Left hindlimb (tissue), 1 donor: ENCODE measurements around the gene PPFIBP2.

Source experiments
- DNase-seq: peaks from one replicate; pipeline ENCODE4 v3.0.0-alpha.2; 2018

Gene PPFIBP2

DNA sequence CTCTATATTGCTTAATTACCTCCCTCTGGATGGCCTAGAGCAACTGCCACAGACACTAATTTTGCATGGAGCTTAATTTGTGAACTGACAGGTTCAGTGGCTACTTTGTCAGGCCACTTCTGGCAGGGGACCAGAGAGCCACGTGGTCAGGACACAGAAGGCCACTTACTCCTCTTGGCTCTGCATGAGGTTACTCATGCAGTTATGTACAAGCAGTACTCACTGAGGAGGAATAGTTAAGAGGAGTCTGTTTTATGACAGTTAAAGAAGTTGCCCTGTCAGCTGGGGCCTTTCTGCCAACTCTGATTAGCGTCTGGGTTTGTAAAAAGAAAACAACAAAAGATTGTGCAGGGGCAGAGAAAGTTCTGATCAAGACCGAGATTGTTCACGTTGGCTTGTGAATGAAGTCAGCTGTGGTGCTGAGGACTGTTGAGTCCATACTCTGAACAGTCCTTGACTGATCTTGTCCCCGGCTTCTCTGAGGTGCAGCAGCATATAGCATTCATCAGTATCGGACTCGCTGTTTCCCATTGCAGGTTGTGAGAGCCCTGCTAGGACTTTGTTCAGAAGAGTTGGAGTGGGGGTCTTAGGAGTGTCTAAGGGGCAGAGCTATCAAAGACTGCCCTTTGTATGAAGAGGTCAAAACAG, 41.4 kb downstream of the PPFIBP2 start:
- DNase-seq: no peak

DNA sequence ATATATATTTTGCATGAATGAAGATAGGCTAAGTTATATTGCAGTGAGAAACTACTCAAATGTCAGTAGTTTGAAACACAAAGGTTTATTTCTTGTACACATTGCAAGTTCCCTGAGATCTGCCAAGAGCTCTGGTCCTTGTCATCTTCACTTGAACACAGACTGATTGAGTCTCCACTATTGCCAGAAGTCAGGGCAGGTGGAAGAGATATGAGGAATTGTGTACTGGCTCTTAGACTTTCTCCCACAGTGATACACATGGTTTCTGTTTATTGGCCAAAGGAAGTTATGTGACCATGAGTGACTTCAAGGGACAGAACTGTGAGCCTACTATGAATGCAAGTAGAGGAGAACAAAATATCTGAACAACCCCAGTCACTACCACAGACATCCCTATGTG, 44.2 kb downstream of the PPFIBP2 start:
- no peak for DNase-seq

DNA sequence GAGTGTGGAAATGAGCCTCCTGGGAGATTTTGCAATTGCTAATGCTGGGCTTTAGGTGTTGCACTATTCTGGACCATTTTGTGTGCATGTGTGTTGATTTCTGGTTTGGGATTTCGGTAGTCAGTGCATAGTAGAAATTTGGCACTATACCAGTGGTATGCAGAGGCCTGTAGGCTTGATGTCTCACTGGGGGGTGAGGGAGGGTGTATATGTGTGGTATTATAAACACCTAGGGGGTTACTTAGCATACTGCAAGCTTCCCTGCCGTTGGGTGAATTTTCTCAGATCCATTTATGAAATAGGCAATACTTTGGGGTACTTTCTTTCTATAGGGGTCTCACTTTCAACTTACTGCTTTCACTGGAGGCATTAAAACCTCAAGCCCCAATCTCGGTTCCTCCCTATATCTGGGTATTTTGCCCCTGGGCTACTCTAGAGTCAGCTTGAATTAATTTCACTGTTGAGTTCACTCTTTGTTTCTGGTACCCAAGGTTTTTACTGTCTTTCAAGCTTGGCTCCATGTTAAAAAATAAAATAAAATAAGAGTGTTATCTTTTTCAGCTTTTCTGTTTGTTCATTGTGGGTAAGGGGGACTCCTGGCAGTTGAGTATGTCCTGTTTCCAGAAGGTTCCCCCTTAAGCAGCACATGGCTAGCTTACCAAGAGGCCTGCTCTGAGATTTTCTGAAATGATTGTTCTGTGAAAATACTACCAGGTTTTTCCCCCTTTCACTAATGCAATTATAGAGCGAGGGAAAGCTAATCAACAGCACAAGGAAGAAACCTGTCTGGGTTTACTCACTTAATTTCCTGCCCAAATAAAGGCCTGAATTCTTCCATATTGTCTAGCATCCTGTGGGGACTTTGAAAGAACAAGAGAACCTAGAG, 45.8 kb downstream of the PPFIBP2 start:
- no peak for DNase-seq

DNA sequence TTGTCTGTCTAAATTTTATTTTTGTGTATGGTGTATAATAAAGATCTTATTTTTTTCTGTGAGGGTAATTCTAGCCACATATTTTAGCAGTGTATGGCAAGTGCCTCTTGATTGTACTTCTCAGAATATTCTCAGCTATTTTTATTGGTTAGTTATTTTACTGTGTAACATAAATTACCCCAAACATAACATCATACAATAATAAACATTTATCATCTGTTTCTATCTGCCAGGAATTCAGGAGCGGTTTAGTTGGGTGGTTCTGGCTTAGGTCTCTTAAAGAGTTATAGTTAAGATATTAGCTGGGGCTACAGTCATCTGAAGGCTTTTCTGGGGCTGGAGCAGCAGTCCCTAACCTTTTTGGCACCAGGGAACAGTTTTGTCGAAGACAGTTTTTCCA, 47.8 kb downstream of the PPFIBP2 start:
- DNase-seq: no peak

DNA sequence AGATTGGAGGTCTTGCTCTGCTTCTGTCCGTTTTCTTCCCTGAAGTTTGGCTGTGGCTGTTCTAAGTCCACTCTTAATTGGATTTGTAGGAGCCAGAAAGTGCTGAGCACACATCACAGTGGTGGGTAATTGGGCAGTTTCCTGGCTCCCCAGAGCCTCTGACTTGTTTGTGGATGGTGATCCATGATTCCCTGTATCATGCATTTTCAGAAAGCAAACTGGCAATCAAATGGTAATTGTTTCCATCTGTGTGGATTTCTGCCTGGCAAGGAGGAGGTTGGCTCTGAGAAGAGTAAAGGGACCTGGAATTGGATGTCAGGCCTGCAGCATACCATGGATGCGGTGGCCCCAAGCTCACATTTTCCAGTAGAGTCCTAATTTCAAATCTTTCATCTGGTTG, 49.5 kb downstream of the PPFIBP2 start:
- DNase-seq: peak; percentile 77

DNA sequence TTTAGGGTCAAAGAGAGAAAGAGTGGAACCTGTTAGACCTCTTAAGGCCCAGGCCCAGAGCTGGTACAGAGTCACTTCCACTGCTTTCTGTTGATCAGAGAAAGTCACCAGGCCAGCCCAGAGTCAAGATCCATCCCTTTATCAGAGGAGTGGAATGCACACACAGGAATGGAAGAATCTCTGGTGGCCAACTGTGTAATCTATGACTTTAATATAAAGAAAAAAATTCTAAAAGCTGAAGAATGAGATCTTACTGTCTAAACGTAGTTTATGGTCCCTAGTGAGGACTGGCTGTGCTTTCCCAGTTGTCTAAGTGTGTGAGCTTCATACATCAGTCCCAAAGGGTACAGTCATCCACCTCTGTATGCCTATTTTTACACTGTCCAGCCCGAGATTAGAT, 51.0 kb downstream of the PPFIBP2 start:
- no peak for DNase-seq

DNA sequence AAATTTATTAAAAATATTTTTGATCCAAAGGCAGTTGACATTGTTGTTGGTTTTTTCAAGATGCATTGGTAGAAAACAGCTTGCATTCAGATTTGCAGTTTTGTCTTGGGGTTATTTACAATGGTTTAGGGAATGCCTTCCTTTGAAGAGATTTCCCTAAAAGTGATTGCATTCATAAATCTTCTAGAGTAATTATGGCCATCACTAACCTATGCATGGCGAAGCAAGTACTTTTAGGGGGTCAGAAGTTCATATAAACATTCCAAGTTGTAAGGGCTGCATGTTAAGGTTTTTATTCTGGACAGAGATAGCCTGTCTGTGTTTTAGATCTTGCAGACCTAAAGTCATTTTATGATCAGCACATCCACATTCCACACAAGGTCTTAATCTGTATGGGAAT, 53.5 kb downstream of the PPFIBP2 start:
- DNase-seq: no peak

DNA sequence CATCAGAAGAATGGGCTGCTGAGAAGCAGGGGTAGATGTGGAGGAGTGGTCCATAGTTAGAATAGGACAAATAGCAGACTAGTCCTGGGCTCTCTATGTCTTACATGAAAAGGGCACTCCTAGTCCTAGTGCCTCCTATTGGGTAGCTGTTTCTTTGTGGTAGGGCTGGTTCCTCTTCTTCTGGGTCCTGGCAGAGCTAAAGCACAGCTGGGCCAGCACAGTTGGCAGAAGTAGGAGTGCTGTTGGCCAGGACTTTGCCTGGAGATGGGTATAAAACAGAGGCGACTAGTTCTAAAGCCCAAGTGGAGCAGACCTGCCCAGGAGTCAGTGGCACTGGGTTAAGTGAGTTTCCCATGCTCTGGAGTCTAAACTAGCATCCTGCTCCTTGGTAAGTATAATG, 55.2 kb downstream of the PPFIBP2 start:
- DNase-seq: no peak

DNA sequence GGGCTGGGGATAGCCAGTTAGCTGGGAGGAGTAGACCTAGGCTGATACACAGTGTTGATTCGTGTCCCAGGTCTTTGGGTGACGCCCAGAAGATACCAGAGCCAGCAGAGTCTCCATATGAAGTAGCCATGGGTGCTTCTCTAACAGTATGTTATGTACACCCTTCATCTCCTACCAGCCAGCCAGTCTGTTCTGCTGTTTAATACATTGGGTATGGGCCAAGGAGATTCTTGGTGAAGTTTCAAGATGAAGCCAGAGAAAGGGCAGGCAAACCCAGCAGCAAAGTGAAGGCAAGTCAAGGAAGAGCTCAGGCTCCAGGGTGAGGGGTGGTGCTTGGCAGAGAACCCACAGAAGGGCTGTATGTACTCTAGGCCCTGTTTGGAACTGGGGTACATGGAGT, 56.4 kb downstream of the PPFIBP2 start:
- no peak for DNase-seq

DNA sequence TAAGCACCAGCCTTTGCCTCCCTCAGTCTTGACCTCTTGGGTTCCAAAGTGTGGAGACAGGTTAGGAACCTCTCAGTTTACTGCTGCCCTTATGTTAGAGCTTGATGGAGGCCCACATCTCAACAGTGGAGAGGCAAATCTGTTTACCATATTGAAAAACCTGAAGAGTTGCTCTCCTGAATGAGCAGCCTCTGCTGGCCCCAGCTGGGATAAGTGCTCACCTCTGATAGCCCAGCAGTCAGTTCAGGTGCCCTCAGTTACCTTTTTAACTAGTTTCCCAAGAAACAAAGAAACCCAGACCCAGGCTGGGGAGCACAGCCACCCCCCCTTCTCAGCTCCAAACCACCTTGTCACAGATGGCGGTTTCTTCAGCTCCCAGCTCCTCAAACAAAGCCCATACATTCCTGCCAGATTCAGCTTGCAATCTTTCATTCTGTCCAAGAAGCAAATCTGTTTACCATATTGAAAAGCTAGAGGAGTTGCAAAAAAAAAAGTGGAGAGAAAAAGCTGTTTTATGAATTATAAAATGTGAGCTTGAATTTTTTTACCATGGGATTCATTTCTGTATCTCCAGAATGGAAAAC, 57.2 kb downstream of the PPFIBP2 start:
- no peak for DNase-seq

DNA sequence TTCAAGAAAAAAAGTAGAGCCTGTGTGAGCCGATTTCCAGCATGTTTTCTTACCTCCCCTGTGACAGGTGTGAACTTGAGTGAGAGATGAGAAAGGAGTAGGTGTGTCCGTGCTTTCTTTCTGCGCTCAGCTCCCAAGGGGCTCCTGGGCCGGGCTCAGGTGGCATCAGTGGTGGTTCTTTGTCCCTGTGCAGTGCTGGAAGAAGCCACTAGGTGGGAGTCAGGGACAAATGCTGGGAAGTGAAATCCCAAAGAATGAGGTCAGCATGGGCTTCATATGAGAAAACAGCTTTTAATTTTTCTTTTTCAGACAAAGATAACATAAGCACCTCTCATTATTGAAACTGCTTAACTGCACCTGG, 57.8 kb downstream of the PPFIBP2 start:
- DNase-seq: peak; percentile 79

DNA sequence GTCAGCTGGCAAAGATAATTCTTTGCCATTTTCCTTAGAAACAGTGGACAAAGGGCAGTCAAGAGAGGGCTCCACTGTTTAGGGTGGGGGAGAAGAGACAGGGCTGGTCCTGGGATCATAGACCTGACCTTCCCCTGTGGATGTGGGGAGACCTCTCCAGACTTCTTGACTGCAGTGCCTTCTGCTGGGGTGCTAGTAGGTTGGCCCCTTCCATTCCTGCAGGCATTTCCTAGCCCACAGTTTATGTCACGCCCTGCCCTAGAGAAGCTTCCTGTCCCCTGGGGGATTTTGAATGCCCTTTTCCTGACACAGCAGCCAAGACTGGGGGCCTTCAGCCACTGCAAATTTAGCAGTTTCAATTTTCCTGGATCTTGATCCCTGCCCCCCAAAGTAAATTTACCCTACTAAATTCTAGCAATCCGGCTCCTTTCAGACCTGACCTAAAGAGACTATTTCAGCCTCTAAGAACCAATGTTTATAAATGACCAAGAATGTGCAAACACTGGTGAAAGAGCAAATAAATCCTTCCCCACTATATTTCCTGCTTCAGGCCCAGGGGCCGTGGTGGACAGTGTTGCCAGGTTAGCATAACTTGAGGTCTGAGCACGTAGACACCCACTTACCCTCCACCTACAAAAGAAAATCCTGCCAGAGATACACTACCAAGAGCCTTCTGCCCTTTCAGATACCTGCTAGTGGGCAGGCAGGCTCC, 58.4 kb downstream of the PPFIBP2 start:
- no peak for DNase-seq

DNA sequence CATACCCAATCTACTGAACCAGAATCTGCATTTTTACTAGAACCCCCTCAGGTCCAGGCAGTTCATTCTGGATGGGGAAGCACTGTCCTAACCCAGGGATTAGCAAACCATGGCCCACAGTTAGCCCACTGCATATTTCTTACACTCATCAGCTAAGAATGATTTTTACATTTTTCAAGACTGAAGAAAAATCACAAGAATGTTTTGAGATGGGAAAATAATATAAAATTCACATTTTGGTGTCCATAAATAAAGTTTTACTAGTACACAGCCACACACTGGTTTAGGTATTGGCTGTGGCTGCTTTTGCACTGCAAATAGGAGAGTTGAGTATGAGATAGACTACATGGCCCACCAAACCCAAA, 59.4 kb downstream of the PPFIBP2 start:
- DNase-seq: no peak

DNA sequence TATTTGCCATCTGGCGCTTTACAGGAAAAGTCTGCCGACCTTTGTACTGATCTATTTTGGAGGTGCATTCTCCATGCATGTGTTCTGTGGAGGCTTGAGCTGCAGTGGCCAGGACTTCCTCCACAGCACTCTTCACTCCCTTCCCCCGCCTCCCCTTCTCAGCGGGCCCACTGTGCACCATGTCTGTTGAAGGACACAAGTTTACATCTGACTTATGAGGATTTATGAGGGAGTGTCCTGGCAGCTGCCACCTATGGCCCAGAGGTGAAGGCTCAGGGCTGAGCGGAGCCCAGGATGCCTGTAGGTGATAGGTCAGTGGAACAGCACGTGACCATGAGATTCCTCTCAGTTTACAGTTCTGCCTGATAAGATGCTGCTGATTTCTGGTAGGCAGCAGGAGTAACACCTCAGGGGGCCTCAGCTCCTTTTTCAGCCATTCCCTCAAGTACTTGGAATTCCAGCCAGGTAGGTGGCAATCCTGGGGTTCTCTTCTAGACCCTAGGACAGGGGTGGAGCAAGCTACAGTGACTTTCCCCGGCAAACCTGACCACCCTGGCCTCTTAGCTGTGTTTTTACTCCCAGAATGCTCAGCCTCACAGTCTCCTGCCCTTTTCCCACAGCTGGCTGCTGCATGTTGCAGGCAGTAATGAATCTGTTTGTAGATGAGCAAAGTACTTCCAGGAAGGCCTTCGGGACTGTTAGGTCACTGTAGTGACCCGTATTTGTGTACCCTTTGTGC, 59.9 kb downstream of the PPFIBP2 start:
- no peak for DNase-seq

DNA sequence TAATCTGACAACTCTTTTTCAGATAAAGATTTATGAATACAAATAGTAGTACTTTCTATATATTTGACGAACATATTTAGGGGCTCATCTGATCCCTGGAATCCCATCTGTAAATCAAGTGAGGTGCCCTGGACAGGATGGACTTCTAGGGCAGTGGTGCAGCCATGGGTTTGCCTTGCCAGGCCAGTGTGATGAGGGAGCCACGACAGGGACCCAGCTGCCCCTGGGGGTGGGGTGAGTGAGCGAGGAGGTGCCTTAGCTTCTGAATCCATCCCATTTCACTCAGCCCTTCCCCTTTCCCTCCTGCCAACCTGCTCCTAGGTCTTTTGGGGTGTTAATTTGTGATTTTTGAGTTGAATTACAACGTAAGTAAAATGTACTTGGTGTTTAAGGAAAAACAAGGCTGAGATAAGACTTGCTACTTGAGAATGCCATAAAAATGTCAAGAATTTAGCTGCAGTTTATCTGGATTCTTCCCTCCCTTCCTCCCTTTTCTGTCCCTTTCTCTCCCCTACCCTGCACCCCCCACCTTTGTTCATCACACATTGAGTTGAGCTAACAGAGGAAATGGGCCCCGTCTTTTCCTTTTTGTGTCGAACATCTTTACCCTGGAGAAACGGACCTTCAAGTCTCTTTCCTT, 60.8 kb downstream of the PPFIBP2 start:
- DNase-seq: no peak

DNA sequence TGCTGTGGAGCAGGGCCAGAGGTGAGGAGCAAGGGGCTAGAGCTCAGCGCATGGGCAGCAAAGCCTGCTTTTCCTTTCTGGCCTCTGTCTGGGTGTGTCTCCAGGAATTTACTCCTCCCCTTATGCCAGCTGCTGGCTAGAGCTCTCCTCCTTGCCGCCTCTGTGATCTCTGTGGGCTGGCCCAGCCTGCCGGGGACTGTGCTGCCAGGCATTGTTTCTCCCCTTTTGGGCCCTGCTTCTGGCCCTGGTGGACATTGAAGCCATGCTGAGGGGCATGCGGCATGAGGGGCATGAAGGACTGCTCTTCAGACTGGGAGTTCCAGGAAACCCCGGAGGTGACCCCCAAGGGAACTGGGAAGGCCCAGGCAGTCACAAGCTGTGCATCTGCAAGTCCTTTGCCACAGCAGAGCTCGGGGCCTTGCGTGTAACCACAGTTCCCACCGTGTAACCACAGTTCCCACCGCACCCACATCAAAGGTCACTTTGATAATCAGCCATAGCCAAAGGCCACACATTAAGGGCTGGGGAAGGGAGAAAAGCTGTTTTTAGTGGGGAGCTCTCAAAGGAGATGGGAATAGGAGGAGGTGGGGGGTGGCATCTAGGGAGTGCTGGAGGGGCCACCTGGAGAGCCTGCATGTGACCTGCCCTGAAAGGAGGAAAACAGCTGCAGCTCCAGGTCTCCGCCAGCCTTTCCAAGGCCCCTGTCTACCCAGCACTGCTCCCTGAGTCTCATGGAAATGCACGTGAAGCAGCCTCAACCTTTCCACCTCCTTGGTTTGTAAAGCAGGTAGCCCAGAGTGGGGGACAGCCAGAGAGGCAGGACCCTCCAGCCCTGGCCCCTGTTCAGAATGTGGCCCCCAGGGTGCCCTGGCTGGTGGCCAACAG, 62.3 kb downstream of the PPFIBP2 start:
- DNase-seq: peak; percentile 71

DNA sequence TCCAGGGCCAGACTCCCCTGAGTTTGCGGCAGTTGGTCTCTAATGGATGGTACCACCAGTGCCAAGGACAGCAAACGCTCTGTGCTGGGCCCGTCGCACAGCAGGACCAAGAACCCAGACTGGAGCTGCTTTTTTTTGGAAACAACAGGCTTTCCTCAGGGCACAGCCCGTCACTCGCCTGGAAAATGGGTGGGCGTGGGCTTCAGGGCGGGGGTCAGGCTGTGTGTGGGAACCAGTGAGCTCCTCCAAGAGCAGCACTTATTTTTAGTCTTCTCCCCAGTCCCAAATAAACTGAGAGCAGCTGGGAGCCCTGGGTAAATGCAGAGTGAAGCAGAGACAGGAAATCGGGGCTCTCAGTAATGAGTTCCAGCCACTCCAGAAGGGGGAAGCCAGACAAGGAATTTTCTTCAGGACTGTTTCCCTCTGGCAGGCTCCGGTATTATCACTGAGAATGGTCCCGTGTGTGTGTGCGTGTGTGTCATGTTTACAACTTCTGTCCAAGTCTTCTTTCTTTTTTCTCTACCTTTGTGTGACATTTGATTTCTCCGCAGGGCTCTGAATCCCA, 63.0 kb downstream of the PPFIBP2 start:
- peak; percentile 82 for DNase-seq

DNA sequence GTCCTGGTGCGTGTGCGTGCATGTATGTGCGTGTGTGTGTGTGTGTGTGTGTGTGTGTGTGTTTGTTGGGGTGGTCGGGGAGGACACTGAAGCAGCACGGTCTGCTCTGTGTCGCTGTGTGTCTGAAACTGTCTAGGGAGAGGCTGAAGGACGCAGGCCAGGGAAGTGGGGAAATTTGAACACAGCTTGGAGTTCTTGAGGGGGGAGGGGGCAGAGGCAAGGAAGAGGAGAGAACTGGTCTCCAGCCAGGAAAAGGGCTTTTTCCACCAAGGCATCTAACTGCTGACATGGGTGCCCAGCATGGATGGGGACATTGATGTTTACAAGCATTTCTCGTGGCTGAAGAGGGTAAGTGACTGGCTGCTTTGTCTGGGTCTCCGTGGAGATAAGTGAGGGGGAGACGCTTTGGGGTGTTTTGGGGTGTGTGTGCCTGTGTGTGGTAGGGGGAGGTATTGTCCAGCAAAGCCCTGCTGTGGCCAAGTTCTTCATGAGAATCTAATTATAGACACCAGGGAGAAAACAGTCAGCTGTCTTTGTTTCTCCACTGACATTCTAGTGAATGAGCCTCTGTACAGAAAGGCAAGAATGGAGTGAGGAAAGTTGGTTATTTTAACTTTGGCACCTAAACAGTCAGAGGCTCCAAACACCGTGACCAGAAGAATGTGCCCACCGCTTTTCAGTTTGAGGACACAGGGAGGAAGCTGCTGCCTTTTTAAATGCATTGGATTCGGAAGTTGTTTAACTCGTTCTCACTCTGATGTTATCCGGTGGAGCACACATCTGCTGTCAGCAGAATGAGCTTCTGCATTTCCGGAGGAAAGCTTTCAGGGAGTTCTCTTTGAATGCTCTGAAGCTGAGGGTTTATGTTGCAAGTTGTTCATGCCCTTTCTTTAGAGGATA, 63.7 kb downstream of the PPFIBP2 start:
- DNase-seq: peak; percentile 82

DNA sequence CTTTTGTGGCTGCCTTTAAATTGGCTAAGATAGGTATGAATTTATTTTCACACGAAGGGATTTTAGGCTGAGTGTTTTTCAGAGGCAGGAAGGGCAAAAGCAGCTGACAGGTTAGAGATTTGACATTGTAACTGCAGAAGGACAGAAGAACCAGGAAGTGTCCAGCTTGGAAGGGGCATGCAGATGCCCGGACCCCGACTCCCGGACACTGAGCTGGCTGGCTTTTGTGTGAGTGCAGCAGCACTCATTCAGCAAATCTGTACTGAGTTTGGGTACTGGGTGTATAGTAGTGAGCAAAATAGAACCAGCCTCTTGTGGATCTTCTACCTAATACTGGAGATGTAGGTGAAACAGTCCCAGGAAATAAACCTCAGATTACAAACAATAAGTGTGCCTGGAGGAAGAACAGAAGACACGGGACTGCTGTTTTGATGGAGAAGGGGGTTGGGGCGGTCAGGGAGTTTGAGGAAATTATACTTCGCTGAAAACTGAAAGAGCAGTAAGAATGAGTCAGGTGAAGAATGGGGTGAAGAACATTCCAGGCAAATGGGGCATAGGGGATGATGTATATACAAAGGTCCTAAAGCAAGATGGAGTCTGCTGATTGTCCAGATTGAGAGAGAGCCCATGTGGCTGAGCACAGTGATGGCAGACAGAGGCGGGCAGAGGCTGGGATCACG, 64.6 kb downstream of the PPFIBP2 start:
- DNase-seq: no peak
